CD4-positive, alpha-beta T cell (primary cell): ENCODE measurements around the gene LAMA1. TPM values are rescaled to one million over a fixed set of nuclear protein-coding genes. Genes with fewer than 3 reads are reported as not detected.

Experiments
- ATAC-seq: fragments of 200-7000 bp; cut with Tn5 transposase; one replicate; pipeline ENCODE4 v1.10.0; 2022; ENCODE audit warnings: mild to moderate bottlenecking; ENCODE audit not compliant: poor library complexity
- CTCF ChIA-PET: fragments of 350-600 bp; sonication (Branson Sonifier 250); formaldehyde crosslinking; loops from one replicate; lab custom pipeline; 2021; ENCODE audit warnings: antibody characterized with exemption, inconsistent platforms; lab: Charles Lee
- POLR2A ChIA-PET: fragments of 350-600 bp; sonication (Branson Sonifier 250); formaldehyde crosslinking; loops from one replicate; lab custom pipeline; 2021; ENCODE audit warnings: antibody characterized with exemption, inconsistent platforms; lab: Charles Lee
- DNase-seq, 14 experiments: peaks; one replicate each; pipeline ENCODE4 v3.0.0-alpha.2; 2013 to 2020; ENCODE audit warnings: mixed read lengths in 2 of 14
- H3K27ac ChIP-seq, 2 donors: one replicate each; pipeline versions ENCODE4 v1.5.1 to v1.7.0; 2013; ENCODE audit warnings: low read length in 2 of 2, low read depth in 1 of 2, mild to moderate bottlenecking in 1 of 2
- H3K27me3 ChIP-seq, 2 experiments: 1 replicate in 1 of 2; 2 replicates in 1 of 2; pipeline versions ENCODE4 v1.6.1 to v1.7.0; 2013; ENCODE audit warnings: low read length in 2 of 2, control low read depth in 1 of 2, mild to moderate bottlenecking in 1 of 2, moderate library complexity in 1 of 2; ENCODE audit not compliant: insufficient read depth in 2 of 2, control insufficient read depth in 1 of 2
- H3K36me3 ChIP-seq: one replicate; pipeline ENCODE4 v1.6.1; 2013; ENCODE audit warnings: low read length, control low read depth; ENCODE audit not compliant: insufficient read depth
- H3K4me1 ChIP-seq: one replicate; pipeline ENCODE4 v1.6.1; 2013; ENCODE audit warnings: low read length, control low read depth; ENCODE audit not compliant: insufficient read depth
- H3K4me3 ChIP-seq: one replicate; pipeline ENCODE4 v1.5.1; 2013; ENCODE audit warnings: mild to moderate bottlenecking, low read length, moderate library complexity
- H3K9me3 ChIP-seq, 2 experiments: 1 replicate in 1 of 2; 2 replicates in 1 of 2; pipeline versions ENCODE4 v1.6.1 to v1.7.0; 2013; ENCODE audit warnings: low read length in 2 of 2, mild to moderate bottlenecking in 2 of 2, control low read depth in 1 of 2, moderate library complexity in 1 of 2; ENCODE audit not compliant: control insufficient read depth in 1 of 2, insufficient read depth in 1 of 2
- H3K27ac Mint-ChIP-seq: one replicate; pipeline ENCODE4 v1.8.0; 2020; ENCODE audit warnings: mixed read lengths
- H3K27me3 Mint-ChIP-seq: one replicate; pipeline ENCODE4 v1.8.0; 2021; ENCODE audit warnings: mixed read lengths
- H3K36me3 Mint-ChIP-seq: one replicate; pipeline ENCODE4 v1.8.0; 2021; ENCODE audit warnings: low read depth, mixed read lengths
- H3K4me1 Mint-ChIP-seq: one replicate; pipeline ENCODE4 v1.8.0; 2021; ENCODE audit warnings: low read depth, mixed read lengths
- H3K4me3 Mint-ChIP-seq: one replicate; pipeline ENCODE4 v1.8.0; 2020; ENCODE audit warnings: mild to moderate bottlenecking, mixed read lengths
- H3K9me3 Mint-ChIP-seq: one replicate; pipeline ENCODE4 v1.8.0; 2020; ENCODE audit warnings: mixed read lengths
- CTCF ChIP-seq: fragments of 200-600 bp; IDR thresholded peaks from one replicate; pipeline ENCODE4 v1.8.0; 2022; ENCODE audit warnings: antibody characterized with exemption, mild to moderate bottlenecking
- intact Hi-C, 2 experiments: fragments of 100-400 bp; cut with DNase I in 1 of 2; cut with micrococcal nuclease in 1 of 2; formaldehyde crosslinking; loops; one replicate each; pipeline versions ENCODE4 v1.15.1 to v1.9.0; 2023 to 2025; cut with DNase I, micrococcal nuclease
- total RNA-seq, 174 experiments: library from RNA in 2 of 174; stranded (reverse) in 2 of 174; gene quantifications; one replicate each; pipeline ENCODE4 v1.2.3 and lab custom pipeline; 2021 to 2026

The LAMA1 gene
- total RNA-seq, 2 experiments from 2014 or later: not detected

- H3K4me3 ChIP-seq: no peak overlapping the region
- intact Hi-C loops: no loop called here
- H3K27ac ChIP-seq: no peak overlapping the region
- no peak for TF ChIP-seq CTCF
- ChIA-PET CTCF (no interaction called here), POLR2A (no interaction called here)
- ATAC-seq: no peak
- Mint-ChIP-seq H3K4me1 (no peaks in the 10 kb centered on the region), H3K9me3 (no peaks in the 10 kb centered on the region), H3K27me3 (peaks cover 8% of the 10 kb centered on the region), H3K4me3 (no peak overlapping the region), H3K36me3 (no peaks in the 10 kb centered on the region), H3K27ac (no peak overlapping the region)
- no peaks in the 10 kb centered on the region for H3K36me3 ChIP-seq
- no peak for DNase-seq
- H3K4me1 ChIP-seq: no peaks in the 10 kb centered on the region
- H3K9me3 ChIP-seq: peaks cover 0 to 43% of the 10 kb centered on the region in 2 experiments
- no peaks in the 10 kb centered on the region for H3K27me3 ChIP-seq
Observed at GRCh38 chr18:7021994-7022840, 95.4 kb downstream of the LAMA1 start.

- Histone ChIP-seq H3K9me3 (peaks cover 0 to 43% of the 10 kb centered on the region in 2 experiments), H3K27me3 (no peaks in the 10 kb centered on the region), H3K4me1 (no peaks in the 10 kb centered on the region), H3K4me3 (no peak overlapping the region), H3K36me3 (no peaks in the 10 kb centered on the region), H3K27ac (no peak overlapping the region)
- H3K9me3 Mint-ChIP-seq: no peaks in the 10 kb centered on the region
- H3K4me3 Mint-ChIP-seq: no peak overlapping the region
- ATAC-seq (no peak), DNase-seq (no peak)
- TF ChIP-seq CTCF: no peak
- intact Hi-C loops: no loop called here
- H3K4me1 Mint-ChIP-seq: no peaks in the 10 kb centered on the region
- ChIA-PET POLR2A (no interaction called here), CTCF (no interaction called here)
- H3K36me3 Mint-ChIP-seq: no peaks in the 10 kb centered on the region
- H3K27me3 Mint-ChIP-seq: peaks cover 8% of the 10 kb centered on the region
- H3K27ac Mint-ChIP-seq: no peak overlapping the region
Observed at GRCh38 chr18:7020995-7021777, 96.4 kb downstream of the LAMA1 start.

- Mint-ChIP-seq H3K27ac (no peak overlapping the region), H3K9me3 (no peaks in the 10 kb centered on the region), H3K36me3 (no peaks in the 10 kb centered on the region), H3K4me3 (no peak overlapping the region), H3K27me3 (no peaks in the 10 kb centered on the region), H3K4me1 (no peaks in the 10 kb centered on the region)
- DNase-seq (no peak), ATAC-seq (no peak)
- Histone ChIP-seq H3K27ac (no peak overlapping the region), H3K4me1 (no peaks in the 10 kb centered on the region), H3K9me3 (peaks cover 0 to 23% of the 10 kb centered on the region in 2 experiments), H3K4me3 (no peak overlapping the region), H3K36me3 (no peaks in the 10 kb centered on the region), H3K27me3 (no peaks in the 10 kb centered on the region)
- intact Hi-C loops: no loop called here
- no peak for TF ChIP-seq CTCF
- POLR2A ChIA-PET: no interaction called here
- CTCF ChIA-PET: interaction anchor here (0.7 kb wide), 1 partner anchor 778 kb away, joined by 3 read pairs; no protein-coding TSS in a partner anchor
Observed at GRCh38 chr18:7017013-7017412, 100.6 kb downstream of the LAMA1 start.
